ENCODE measurements around the gene CHMP6.

Gene CHMP6

GRCh38 chr17:80969674-80970043 is 22.0 kb upstream of the CHMP6 start:
- Histone ChIP-seq H3K4me3 (ENCODE audit: low read depth, low read length) (no peak overlapping the region), H3K36me3 (replicated peaks) (peaks cover 9% of the 10 kb centered on the region), H3K27ac (no peak overlapping the region), H3K27me3 (replicated peaks) (no peaks in the 10 kb centered on the region)
- TF ChIP-seq CTCF (IDR thresholded peaks at IDR 0.05; ENCODE audit: low read depth, low read length, missing control alignments) = no peak
- no peak for DNase-seq
- in situ Hi-C loops (cut with HindIII; ENCODE audit: low pct_ligation_motif_present, low sequenced_read_pairs) = no loop called here

GRCh38 chr17:80970044-80970761 is 21.4 kb upstream of the CHMP6 start:
- Histone ChIP-seq H3K27me3 (replicated peaks) (no peaks in the 10 kb centered on the region), H3K4me3 (ENCODE audit: low read depth, low read length) (no peak overlapping the region), H3K27ac (no peak overlapping the region), H3K36me3 (replicated peaks) (peaks cover 4% of the 10 kb centered on the region)
- in situ Hi-C loops (cut with HindIII; ENCODE audit: low pct_ligation_motif_present, low sequenced_read_pairs) = no loop called here
- TF ChIP-seq CTCF (IDR thresholded peaks at IDR 0.05; ENCODE audit: low read depth, low read length, missing control alignments) = peak; percentile 72
- no peak for DNase-seq

- no peak for DNase-seq
- TF ChIP-seq CTCF (IDR thresholded peaks at IDR 0.05; ENCODE audit: low read depth, low read length, missing control alignments) = no peak
- in situ Hi-C loops (cut with HindIII; ENCODE audit: low pct_ligation_motif_present, low sequenced_read_pairs) = no loop called here
- Histone ChIP-seq H3K27ac (no peak overlapping the region), H3K27me3 (replicated peaks) (no peaks in the 10 kb centered on the region), H3K4me3 (ENCODE audit: low read depth, low read length) (no peak overlapping the region), H3K36me3 (replicated peaks) (no peaks in the 10 kb centered on the region)
These were observed 20.6 kb upstream of the CHMP6 start for GRCh38 chr17:80970762-80971703.

- Histone ChIP-seq H3K27ac (no peak overlapping the region), H3K4me3 (ENCODE audit: low read depth, low read length) (no peak overlapping the region), H3K27me3 (replicated peaks) (no peaks in the 10 kb centered on the region), H3K36me3 (replicated peaks) (no peaks in the 10 kb centered on the region)
- DNase-seq = no peak
- TF ChIP-seq CTCF (IDR thresholded peaks at IDR 0.05; ENCODE audit: low read depth, low read length, missing control alignments) = no peak
- in situ Hi-C loops (cut with HindIII; ENCODE audit: low pct_ligation_motif_present, low sequenced_read_pairs) = no loop called here
These were observed 19.8 kb upstream of the CHMP6 start for GRCh38 chr17:80971704-80972304.

GRCh38 chr17:80976701-80977100 is 14.9 kb upstream of the CHMP6 start:
- H3K4me3 ChIP-seq (ENCODE audit: low read depth, low read length) = no peak overlapping the region
- no peak for TF ChIP-seq CTCF (IDR thresholded peaks at IDR 0.05; ENCODE audit: low read depth, low read length, missing control alignments)
- no peaks in the 10 kb centered on the region for H3K27me3 ChIP-seq (replicated peaks)
- no peaks in the 10 kb centered on the region for H3K36me3 ChIP-seq (replicated peaks)
- H3K27ac ChIP-seq = no peak overlapping the region
- DNase-seq = no peak
- in situ Hi-C loops (cut with HindIII; ENCODE audit: low pct_ligation_motif_present, low sequenced_read_pairs) = no loop called here
